Stimulated activated CD8-positive, alpha-beta memory T cell treated with anti-CD3 and anti-CD28 coated beads, Interleukin-15, amount 100 ng/mL, for 24 hours (primary cell): ENCODE data around the gene TTC9C.
"Not testable (repeated sequence)": the region's sequence is repeated elsewhere in the genome, so short reads cannot be mapped to it uniquely, and the experiment has no call there.

Experiments used
- DNase-seq: peaks from one replicate; pipeline ENCODE4 v3.0.0-alpha.2; 2020; ENCODE audit warnings: low read depth

TTC9C gene, protein sequence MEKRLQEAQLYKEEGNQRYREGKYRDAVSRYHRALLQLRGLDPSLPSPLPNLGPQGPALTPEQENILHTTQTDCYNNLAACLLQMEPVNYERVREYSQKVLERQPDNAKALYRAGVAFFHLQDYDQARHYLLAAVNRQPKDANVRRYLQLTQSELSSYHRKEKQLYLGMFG

DNA sequence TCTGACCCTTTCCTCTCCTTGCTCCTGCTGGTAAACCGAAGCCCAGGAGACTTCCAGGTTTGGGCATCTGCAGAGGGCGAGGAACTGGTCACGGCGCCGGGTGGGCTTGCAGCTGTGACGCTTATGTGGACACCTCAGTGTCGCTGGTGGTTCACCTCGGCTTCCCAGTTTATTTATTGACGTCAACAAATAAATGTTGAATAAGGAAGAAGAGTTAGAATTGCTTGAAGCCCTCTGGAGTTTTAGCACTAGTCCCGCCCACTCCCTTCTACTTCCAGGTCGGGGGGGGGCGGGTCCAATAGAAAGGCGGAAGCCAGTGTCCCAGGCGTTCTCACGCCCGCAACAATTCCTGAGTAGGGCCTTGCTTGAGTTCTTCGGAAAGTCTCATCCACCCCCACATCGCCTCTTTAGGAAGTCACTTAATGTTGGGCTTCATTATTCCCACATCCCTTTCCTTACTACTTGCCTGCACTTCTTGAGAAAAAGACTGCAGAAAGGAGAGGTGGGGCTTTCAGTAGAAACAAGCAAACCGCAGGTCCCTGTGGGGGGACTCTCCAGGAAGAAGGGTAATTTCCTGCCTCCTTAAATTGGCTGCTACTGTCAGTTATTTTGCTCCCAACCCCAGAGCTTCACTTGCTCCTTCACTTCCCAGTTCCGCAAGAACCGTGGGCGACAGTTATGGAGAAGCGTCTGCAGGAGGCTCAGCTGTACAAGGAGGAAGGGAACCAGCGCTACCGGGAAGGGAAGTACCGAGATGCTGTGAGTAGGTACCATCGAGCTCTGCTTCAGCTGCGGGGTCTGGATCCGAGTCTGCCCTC, at the start of gene TTC9C:
TSS of gene TTC9C (plus strand) at position 316 of the 818 bp plus-strand sequence. CDS start at position 679, 363 bp downstream.
- peak; percentile 53 for DNase-seq

DNA sequence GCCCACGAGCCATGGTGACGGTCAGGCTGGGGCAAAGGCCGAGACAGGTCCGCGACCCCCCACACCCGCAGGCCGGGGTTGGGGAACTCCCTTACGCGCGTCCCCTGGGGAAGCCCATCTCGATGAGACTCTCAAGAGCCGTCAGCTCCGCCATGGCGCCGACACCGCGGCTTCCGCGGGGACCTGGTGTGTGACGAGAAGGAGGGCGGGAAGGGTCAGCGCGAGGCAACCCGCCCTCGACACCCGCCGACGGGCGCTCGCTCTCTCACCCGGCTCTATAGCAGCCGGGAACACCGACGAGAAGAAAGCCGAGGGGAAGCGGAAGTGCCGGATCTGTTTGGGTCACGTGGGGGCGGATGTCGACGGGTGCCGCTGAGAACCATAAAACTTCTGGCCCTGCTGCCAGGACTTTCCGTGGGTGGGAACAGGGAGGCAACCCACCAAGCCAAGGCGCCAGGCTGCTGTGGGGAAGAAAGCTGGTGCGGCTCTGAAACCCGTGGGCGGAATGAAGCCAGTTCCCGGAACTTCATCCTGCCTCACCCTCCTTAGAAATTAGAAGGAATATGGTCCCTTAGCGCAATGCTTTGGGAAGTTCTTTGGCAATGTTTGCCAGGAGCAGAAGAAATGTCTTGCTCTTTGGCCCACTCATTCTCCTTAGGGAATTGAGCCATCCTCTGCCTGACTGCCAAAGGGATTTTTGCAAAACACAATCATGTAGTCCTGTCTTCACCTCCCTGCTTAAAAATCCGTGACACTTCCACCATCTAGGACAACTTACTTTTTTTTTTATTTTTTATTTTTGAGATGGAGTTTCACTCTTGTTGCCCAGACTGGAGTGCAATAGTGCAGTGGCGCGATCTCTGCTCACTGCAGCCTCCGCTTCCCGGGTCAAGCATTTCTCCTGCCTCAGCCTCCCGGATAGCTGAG, 49.3 kb upstream of the TTC9C start, which contains the start of gene UBXN1:
TSS of gene UBXN1 (minus strand) at position 304 of the 927 bp plus-strand sequence. CDS start at position 154, 150 bp downstream.
- DNase-seq = peak; percentile 55

- DNase-seq = no peak
These were observed 47.5 kb upstream of the TTC9C start for GRCh38 chr11:62680825-62681240.

DNA sequence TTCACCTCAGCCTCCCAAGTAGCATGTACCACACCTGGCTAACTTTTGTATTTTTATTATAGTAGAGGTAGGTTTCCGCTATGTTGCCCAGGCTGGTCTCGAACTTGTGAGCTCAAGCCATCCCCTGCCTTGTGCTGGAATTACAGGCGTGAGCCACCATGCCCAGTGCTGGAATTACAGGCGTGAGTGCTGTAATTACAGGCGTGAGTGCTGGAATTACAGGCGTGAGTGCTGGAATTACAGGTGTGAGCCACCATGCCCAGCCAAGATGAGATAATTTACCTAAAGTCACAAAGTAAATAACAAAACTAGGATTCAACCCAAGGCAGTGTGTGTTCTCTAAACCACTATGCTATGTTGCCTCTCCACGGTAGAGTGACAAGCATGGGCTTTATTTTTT, 45.8 kb upstream of the TTC9C start:
- no peak for DNase-seq

DNA sequence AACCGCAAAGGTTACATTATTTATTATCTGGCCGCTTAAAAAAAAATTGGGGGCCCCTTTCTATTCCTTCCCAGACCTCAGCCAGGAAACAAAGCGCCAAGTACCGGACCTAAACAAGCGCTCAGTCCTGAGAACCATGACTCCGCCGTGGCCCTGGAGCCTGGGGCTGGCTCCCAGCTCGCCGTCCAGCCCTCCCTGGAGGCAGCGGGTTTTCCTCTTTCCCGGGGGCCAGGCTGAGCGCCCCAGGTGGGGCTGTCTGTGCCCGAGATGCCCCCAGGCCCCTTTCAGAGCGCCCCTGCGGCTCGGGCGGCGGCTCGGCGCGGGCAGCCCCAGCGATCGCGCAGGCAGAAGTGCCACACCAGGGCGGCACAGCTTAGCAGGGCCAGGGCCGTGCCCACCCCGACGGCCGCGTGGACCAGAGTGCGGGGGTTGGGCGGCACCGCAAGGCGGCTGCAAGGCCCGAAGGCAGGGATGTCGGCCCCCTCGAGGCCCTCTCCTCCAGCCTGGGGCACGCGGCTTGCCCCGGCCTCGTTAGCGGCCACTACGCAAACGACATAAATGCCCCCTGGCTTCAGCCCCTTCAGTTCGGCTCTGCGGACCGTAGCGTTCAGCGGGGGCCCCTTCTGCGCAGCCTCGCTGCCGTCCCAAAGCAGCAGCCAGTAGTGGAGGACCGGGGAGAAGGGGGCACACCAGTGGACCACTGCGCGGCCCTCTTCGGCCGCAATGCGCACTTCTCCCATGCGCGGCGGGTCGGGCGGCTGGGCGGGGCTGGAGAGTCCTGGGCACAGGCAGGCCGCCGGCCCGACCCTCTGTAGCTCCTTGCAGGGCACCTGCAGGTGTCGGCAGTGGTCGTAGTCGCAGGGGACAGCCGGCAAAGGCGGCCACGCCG, 40.5 kb upstream of the TTC9C start:
- DNase-seq = no peak

DNA sequence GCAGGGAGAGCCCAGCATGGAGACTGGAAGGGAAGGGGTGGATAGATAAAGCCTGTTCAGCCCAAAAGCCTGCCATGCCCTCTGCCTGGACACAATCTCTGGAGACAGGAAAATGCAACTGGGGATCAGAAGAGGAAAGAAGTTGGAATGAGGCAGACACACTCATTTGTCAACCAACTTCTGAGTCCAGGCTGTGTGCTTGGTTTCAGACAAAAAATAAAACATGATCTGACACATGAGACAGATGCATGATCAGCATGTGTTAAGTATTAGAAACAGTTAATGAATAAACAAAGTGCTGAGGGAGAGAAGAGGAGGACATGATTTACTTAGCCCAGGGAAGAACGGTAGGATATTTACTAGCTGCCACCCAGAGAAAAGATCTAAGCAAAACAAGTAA, 39.8 kb upstream of the TTC9C start:
- no peak for DNase-seq

DNA sequence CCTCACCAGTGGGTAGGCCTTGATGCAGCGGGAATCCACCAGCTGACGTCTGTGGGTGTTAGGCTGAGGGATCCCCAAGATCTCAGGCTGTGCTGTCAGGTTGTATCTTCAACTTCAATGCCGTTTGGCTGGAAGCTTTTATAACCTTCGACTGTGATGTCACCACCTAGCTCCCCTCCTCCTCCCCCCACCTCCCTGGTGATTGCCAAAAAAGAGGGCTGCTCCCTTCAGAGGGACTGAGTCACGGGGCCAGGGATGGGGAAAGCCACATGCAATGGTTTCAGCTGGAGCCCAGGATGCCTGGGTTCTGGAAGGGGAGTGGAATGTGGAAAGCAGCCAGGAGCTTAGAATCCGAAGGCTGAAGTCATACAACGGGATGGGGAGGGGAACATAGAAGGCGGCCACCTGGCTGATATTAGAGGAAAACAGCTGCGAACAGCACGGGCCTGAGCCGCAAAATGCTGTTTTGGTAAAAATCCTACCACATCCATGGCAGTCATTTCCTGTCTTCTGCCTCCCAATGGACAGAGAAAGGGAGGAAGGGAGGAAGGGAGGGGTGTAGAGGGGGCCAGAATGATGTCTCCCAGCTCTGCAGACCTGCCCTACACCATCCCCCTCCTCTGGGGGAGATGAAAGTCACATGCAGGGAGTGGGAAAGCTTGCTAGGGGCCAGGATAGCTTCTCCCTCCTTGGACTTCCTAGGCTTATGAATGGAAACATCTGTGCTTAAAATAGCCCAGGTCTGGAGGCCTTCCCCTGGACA, 38.7 kb upstream of the TTC9C start, which contains the start of gene LRRN4CL:
TSS of gene LRRN4CL (minus strand) at position 110 of the 763 bp plus-strand sequence. CDS start 1,022 bp downstream, outside the sequence.
- DNase-seq = no peak

GRCh38 chr11:62693624-62694023, 34.7 kb upstream of the TTC9C start:
- DNase-seq = not testable (repeated sequence)

GRCh38 chr11:62694455-62695167, 33.7 kb upstream of the TTC9C start:
- DNase-seq = peak; percentile 30

- no peak for DNase-seq
These were observed 26.0 kb upstream of the TTC9C start for GRCh38 chr11:62702246-62702645.

DNA sequence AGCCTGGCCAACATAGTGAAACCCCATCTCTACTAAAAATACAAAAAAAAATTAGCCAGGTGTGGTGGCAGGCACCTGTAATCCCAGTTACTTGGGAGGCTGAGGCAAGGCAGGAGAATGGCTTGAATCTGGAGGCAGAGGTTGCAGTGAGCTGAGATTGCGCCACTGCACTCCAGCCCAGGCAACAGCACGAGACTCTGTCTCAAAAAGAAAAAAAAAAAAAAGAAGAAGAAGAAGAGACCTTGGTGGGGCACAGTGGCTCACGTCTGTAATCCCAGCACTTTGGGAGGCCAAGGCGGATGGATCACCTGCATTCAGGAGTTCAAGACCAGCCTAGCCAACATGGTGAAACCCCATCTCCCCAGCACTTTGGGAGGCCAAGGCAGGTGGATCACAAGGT, 24.4 kb upstream of the TTC9C start:
- not testable (repeated sequence) for DNase-seq

DNA sequence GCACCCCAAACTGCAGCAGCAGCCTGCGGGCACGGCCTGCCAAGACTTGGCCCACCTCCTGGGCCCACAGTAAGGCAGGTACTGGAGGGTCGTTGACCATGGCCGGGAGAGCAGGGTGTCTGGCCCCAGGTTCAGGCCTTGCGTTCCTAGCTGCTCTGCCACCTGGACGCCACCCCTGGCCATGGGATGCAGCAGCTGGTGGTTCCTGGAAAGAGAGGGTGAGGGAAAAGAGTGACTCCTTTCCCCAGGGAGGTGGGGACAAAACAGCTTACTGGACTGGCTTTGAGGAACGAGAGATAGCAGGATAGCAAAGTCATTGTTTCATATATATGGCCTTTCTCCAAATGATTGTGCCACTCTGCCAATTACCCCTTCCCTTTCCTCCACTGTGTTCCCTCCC, 22.9 kb upstream of the TTC9C start:
- no peak for DNase-seq

DNA sequence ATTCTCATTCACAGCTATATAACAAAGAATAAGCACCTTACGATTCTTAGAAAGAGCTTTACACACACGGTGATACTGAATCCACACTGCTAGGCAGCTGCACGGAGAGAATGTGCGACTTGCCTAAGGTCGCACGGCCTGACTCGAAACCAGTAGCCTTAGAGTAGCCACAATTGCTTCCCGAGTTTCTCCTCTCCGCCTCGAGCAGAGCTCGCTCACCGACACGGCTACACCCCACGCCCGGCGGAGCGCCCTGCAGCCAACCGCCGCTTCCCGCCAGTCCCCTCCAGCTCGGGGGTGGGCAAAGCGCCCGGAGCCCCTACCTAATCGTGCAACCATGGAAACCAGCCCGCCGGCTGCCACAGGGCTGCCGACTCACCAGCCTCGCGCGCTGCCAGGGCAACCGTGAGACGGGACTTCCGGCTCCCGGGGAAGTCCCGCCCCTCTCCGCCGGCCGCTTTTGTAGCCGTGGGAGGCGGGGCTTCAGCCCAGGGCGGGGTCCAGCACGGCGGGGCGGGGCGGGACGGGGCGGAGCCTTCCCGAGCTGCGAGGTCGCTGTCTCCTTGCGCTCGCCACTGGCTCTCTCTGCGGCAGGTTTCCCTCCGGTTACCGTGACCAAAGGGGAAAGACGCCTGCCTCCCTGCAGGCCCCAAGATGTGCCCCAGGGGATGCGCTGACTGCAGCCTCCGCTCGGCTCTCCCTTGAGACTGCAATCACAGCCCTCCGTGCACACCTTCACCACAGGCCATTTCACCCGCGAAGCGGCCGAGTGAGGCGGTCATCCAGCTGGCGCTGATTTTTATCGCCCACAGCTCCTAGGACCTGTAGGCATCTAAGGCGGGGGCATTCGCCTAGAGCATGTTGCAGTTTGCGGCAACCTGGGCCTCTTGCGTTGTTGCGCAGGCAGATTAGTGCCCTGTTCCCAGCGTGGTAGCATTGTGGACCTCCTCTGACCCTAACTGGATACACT, 22.1 kb upstream of the TTC9C start:
- peak; percentile 94 for DNase-seq

GRCh38 chr11:62706850-62707247, 21.4 kb upstream of the TTC9C start:
- DNase-seq = no peak

DNA sequence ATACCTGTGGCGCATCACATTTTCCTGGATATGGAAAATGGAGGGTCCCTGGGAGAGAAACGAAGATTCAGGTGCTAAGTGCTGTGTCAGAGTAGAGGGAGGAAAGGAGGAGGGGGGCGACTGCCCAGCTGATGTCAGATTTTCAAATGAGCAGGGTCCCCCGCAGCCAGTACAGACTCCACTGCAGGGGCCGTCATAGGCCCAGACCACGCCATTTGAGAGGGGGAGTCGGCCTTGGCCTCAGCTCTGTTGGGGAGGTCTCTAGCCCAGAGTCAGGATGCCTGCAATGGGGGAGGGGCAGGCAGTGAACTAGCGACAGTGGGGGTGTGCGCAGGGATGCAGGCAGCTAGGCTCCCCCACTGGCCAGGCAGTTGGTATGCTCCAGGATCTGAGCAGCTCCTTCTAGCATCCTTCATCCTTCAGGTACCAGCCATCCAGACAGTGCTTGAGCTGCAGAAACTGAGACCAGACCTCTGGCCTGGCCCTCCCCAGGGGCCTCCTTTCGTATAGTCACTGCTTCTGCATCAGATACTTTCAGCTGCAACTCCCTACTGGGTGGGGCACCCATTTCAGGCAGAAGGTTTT, 20.9 kb upstream of the TTC9C start, which contains the start of the genes BSCL2 and GNG3:
TSS of gene BSCL2 (minus strand) at position 148 of the 585 bp plus-strand sequence. CDS start 229 bp downstream, outside the sequence.
TSS of gene GNG3 (plus strand) at position 400 of the 585 bp plus-strand sequence. CDS start 620 bp downstream, outside the sequence.
- DNase-seq = no peak

DNA sequence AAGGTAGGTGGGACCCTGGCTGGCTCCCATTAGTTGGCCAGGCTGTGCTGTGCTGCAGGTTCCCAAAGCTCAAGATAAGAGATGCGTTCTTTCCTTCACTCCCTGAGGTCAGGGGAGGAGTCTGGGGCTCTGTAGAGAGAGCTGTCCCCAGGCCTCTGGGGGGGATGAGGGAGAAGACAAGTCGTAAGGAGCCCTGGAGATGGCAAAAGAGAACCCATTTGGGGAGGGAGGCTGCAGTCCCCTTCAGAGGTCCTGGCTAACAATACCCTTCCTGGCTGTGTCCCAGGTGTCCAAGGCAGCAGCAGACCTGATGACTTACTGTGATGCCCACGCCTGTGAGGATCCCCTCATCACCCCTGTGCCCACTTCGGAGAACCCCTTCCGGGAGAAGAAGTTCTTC, 19.9 kb upstream of the TTC9C start:
- no peak for DNase-seq

GRCh38 chr11:62708793-62709192, 19.5 kb upstream of the TTC9C start:
- DNase-seq = no peak
